H1 (cell line): ENCODE results near the gene PIGH. TPM values are rescaled to one million over a fixed set of nuclear protein-coding genes. Genes with fewer than 3 reads are reported as not detected.

Experiments used
- JUND ChIP-seq: IDR thresholded peaks from 2 replicates; pipeline ENCODE4 v1.6.1; 2011; ENCODE audit warnings: mild to moderate bottlenecking, improper control_type of control experiment, low read length
- polyA plus RNA-seq, 7 experiments: library from polyadenylated mRNA; depleted of rRNA in 3 of 7; stranded (reverse) in 5 of 7; unstranded in 2 of 7; fragments of >200 nt in 5 of 7; fragments of 200-250 nt in 2 of 7; gene quantifications; 1 replicate in 5 of 7; 2 replicates in 1 of 7; 4 replicates in 1 of 7; pipeline versions ENCODE4 v1.2.1 to v1.2.3, GENCODE V29; 2011 to 2013; ENCODE audit warnings: missing spikeins in 2 of 7, mixed read lengths in 2 of 7
- total RNA-seq: library from RNA; stranded (reverse); fragmentation: NEBNext Ultra II Directional; extraction: Animal tissue kit (Norgen Biotek cat#: 25700); gene quantifications from 2 replicates; pipeline ENCODE4 v1.2.1, GENCODE V29; 2021

The PIGH gene
- total and polyA plus RNA-seq, 2 of the 8 experiments (the other 6 are each of a cell fraction or from before 2014, with no cell fraction given) = 7.2 to 8.6 TPM

GRCh38 chr14:67599698-67600561 lies at the start of gene PIGH (continued):
- 0 out of 2 replicates have a peak, but pooled peaks have one; percentile 22 for TF ChIP-seq JUND
